ENCODE data around the gene FAM193A.
"Not testable (repeated sequence)": the region's sequence is repeated elsewhere in the genome, so short reads cannot be mapped to it uniquely, and the experiment has no call there.

FAM193A gene

DNA sequence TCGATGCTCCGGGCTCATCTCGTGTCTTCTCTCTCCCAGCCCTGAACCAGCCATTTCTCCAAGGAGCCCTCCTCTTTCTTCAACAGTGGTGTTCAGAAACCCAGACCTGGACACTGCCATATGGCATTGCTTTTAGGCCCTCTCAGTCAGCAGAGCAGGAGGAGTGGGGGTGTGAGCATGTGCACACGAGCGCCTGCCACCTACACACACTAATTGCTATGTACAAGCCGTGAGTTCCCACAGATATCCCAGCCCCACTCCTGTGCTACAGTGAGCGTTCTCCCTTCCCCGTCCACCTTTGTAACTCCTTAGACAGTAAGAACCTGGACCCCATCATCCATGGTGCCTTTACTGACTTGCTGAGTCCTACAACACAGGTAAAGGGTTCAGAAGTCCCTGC is 165.9 kb downstream of the FAM193A start:
- Mint-ChIP-seq H3K9me3 (no peaks in the 10 kb centered on the region), H3K4me1 (peaks cover 13% of the 10 kb centered on the region), H3K27ac (no peak overlapping the region), H3K36me3 (ENCODE audit: low read depth) (peaks cover 44% of the 10 kb centered on the region), H3K4me3 (no peak overlapping the region), H3K27me3 (no peaks in the 10 kb centered on the region)
- ATAC-seq (no peak), DNase-seq (no peak)

DNA sequence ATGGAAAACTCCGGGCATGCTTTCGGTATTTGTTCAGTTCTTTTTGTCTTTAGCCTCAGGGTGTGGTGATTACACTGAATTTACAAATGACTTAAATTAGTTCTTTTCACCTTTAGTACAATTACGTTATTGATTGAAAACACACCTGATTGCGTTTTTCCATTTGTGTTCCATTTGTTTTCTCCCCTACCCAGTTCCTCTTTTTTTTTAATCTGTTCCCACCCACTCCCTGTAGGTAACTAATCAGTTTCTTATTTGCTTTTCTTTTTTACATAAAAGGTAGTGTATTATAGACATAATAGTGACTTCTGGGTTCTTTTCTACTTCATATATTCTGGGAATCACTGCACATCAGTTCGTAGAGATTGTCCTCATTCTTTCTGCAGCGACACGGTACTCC is 166.3 kb downstream of the FAM193A start:
- Mint-ChIP-seq H3K27ac (no peak overlapping the region), H3K27me3 (no peaks in the 10 kb centered on the region), H3K4me1 (peaks cover 10% of the 10 kb centered on the region), H3K4me3 (no peak overlapping the region), H3K36me3 (ENCODE audit: low read depth) (peaks cover 44% of the 10 kb centered on the region), H3K9me3 (no peaks in the 10 kb centered on the region)
- DNase-seq: no peak
- no peak for ATAC-seq

DNA sequence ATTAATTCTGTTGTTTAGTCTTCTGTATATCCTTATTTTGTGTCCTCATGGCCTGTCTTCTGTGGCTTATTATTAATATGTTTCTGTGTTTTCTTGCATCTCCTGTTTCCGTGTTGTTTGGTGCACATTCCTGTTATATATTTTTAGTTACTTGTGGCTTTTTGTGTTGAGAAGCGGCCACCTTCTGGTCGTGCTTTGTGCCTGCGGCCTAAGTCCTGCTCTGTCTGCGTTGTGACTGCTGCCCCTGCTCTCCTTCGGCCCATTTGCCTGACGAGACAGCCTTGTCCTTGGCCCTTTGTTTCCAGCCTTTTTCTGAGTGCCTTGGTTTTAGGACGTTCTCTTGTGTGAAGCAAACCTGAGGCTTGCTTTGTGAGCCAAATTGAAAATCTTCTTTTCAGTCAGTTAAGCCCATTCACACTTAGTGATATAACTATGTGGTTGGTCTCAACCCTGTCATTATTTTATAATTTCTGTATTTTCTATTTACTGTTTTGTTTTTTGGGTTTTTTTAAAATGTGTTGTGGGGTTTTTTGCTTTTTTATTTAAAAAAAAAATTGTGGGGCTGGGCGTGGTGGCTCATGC is 175.9 kb downstream of the FAM193A start:
- peaks cover 29% of the 10 kb centered on the region for H3K36me3 Mint-ChIP-seq (ENCODE audit: low read depth)
- no peak overlapping the region for H3K4me3 Mint-ChIP-seq
- H3K27ac Mint-ChIP-seq: no peak overlapping the region
- ATAC-seq (no peak), DNase-seq (no peak)
- H3K4me1 Mint-ChIP-seq: peaks cover 29% of the 10 kb centered on the region
- no peaks in the 10 kb centered on the region for H3K27me3 Mint-ChIP-seq
- H3K9me3 Mint-ChIP-seq: no peaks in the 10 kb centered on the region

GRCh38 chr4:2713337-2713736 is 176.9 kb downstream of the FAM193A start:
- Mint-ChIP-seq H3K4me3 (no peak overlapping the region), H3K9me3 (no peaks in the 10 kb centered on the region), H3K4me1 (peaks cover 29% of the 10 kb centered on the region), H3K36me3 (ENCODE audit: low read depth) (peaks cover 31% of the 10 kb centered on the region), H3K27ac (peak overlapping the region; percentile 86), H3K27me3 (no peaks in the 10 kb centered on the region)
- DNase-seq: no peak
- ATAC-seq: no peak

GRCh38 chr4:2714061-2714770 is 177.8 kb downstream of the FAM193A start:
- no peaks in the 10 kb centered on the region for H3K27me3 Mint-ChIP-seq
- ATAC-seq (peak; percentile 80), DNase-seq (peak; percentile 26)
- peak overlapping the region; percentile 86 for H3K27ac Mint-ChIP-seq
- peaks cover 36% of the 10 kb centered on the region for H3K36me3 Mint-ChIP-seq (ENCODE audit: low read depth)
- H3K4me3 Mint-ChIP-seq: peak overlapping the region; percentile 7
- H3K9me3 Mint-ChIP-seq: no peaks in the 10 kb centered on the region
- peaks cover 29% of the 10 kb centered on the region for H3K4me1 Mint-ChIP-seq

DNA sequence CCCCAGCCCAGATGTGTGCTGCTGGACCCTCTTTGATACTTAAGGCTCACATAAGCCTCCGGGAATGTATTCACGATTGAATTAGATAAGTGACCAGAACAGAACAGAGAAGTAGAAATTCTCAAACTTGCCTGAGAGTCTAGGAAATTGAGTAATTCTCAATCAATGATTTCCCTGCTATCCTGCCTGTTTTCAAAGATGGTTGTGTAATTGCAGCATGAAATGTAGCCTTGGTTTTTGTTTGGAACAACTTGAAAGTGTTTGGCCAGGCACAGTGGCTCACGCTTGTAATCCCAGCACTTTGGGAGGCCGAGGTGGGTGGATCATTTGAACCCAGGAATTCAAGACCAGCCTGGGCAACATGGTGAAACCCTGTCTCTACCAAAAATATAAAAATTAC is 178.5 kb downstream of the FAM193A start:
- DNase-seq: no peak
- no peaks in the 10 kb centered on the region for H3K9me3 Mint-ChIP-seq
- ATAC-seq: no peak
- H3K27ac Mint-ChIP-seq: no peak overlapping the region
- no peak overlapping the region for H3K4me3 Mint-ChIP-seq
- H3K27me3 Mint-ChIP-seq: no peaks in the 10 kb centered on the region
- peaks cover 29% of the 10 kb centered on the region for H3K4me1 Mint-ChIP-seq
- H3K36me3 Mint-ChIP-seq (ENCODE audit: low read depth): peaks cover 36% of the 10 kb centered on the region

- no peak for DNase-seq
- no peaks in the 10 kb centered on the region for H3K27me3 Mint-ChIP-seq
- peaks cover 29% of the 10 kb centered on the region for H3K4me1 Mint-ChIP-seq
- no peak for ATAC-seq
- no peaks in the 10 kb centered on the region for H3K9me3 Mint-ChIP-seq
- no peak overlapping the region for H3K27ac Mint-ChIP-seq
- no peak overlapping the region for H3K4me3 Mint-ChIP-seq
- H3K36me3 Mint-ChIP-seq (ENCODE audit: low read depth): peaks cover 35% of the 10 kb centered on the region
Observed at GRCh38 chr4:2715426-2715825, 179.0 kb downstream of the FAM193A start.

- H3K27ac Mint-ChIP-seq: no peak overlapping the region
- H3K9me3 Mint-ChIP-seq: no peaks in the 10 kb centered on the region
- peaks cover 29% of the 10 kb centered on the region for H3K4me1 Mint-ChIP-seq
- DNase-seq: no peak
- no peak for ATAC-seq
- peaks cover 37% of the 10 kb centered on the region for H3K36me3 Mint-ChIP-seq (ENCODE audit: low read depth)
- no peaks in the 10 kb centered on the region for H3K27me3 Mint-ChIP-seq
- H3K4me3 Mint-ChIP-seq: no peak overlapping the region
Observed at GRCh38 chr4:2716236-2716635, 179.8 kb downstream of the FAM193A start.

GRCh38 chr4:2721586-2721985 is 185.1 kb downstream of the FAM193A start:
- Mint-ChIP-seq H3K4me3 (no peak overlapping the region), H3K4me1 (peaks cover 19% of the 10 kb centered on the region), H3K27me3 (no peaks in the 10 kb centered on the region), H3K36me3 (ENCODE audit: low read depth) (peaks cover 21% of the 10 kb centered on the region), H3K27ac (no peak overlapping the region), H3K9me3 (no peaks in the 10 kb centered on the region)
- ATAC-seq (no peak), DNase-seq (no peak)

- Mint-ChIP-seq H3K36me3 (ENCODE audit: low read depth) (peaks cover 21% of the 10 kb centered on the region), H3K4me3 (no peak overlapping the region), H3K9me3 (no peaks in the 10 kb centered on the region), H3K4me1 (peaks cover 19% of the 10 kb centered on the region), H3K27me3 (no peaks in the 10 kb centered on the region), H3K27ac (no peak overlapping the region)
- DNase-seq: no peak
- peak; percentile 49 for ATAC-seq
Observed at GRCh38 chr4:2722033-2722432, 185.6 kb downstream of the FAM193A start.

GRCh38 chr4:2723751-2724150 is 187.3 kb downstream of the FAM193A start:
- Mint-ChIP-seq H3K4me3 (no peak overlapping the region), H3K27ac (peak overlapping the region; percentile 82), H3K27me3 (no peaks in the 10 kb centered on the region), H3K36me3 (ENCODE audit: low read depth) (peaks cover 15% of the 10 kb centered on the region), H3K4me1 (peaks cover 19% of the 10 kb centered on the region), H3K9me3 (no peaks in the 10 kb centered on the region)
- ATAC-seq (no peak), DNase-seq (no peak)

DNA sequence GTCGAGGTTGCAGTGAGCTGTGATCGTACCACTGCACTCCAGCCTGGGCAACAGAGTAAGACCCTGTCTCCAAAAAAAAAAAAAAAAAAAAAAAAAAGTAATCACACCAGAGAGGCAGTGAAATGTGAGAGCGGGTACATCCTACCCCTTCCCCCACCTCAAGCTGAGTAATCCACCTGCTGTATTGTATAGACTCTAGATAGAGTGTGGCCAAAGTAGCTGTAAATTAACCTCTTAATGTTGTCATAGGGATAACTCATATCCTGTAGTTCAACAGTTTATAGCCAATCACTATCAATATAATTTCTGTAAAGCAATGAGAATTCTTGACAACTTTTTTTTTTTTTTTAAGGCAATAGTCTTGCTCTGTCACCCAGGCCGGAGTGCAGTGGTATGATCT is 188.9 kb downstream of the FAM193A start:
- H3K27ac Mint-ChIP-seq: no peak overlapping the region
- no peak for DNase-seq
- H3K4me3 Mint-ChIP-seq: no peak overlapping the region
- no peaks in the 10 kb centered on the region for H3K9me3 Mint-ChIP-seq
- H3K36me3 Mint-ChIP-seq (ENCODE audit: low read depth): peaks cover 14% of the 10 kb centered on the region
- no peak for ATAC-seq
- no peaks in the 10 kb centered on the region for H3K27me3 Mint-ChIP-seq
- H3K4me1 Mint-ChIP-seq: peaks cover 19% of the 10 kb centered on the region

GRCh38 chr4:2726881-2727280 is 190.4 kb downstream of the FAM193A start:
- H3K4me3 Mint-ChIP-seq, DNase-seq: not testable (repeated sequence)

GRCh38 chr4:2728221-2728620 is 191.8 kb downstream of the FAM193A start:
- H3K27ac Mint-ChIP-seq: no peak overlapping the region
- H3K4me3 Mint-ChIP-seq: no peak overlapping the region
- H3K9me3 Mint-ChIP-seq: no peaks in the 10 kb centered on the region
- no peak for ATAC-seq
- no peaks in the 10 kb centered on the region for H3K27me3 Mint-ChIP-seq
- H3K36me3 Mint-ChIP-seq (ENCODE audit: low read depth): peaks cover 21% of the 10 kb centered on the region
- no peak for DNase-seq
- H3K4me1 Mint-ChIP-seq: peaks cover 11% of the 10 kb centered on the region

More at GRCh38 chr4:2726881-2727280, 190.4 kb downstream of the FAM193A start:
- H3K9me3 Mint-ChIP-seq, H3K27ac Mint-ChIP-seq, ATAC-seq, H3K27me3 Mint-ChIP-seq: not testable (repeated sequence)
- Mint-ChIP-seq H3K4me1 (peaks cover 19% of the 10 kb centered on the region), H3K36me3 (ENCODE audit: low read depth) (peaks cover 11% of the 10 kb centered on the region)

- H3K36me3 Mint-ChIP-seq (ENCODE audit: low read depth): peaks cover 19% of the 10 kb centered on the region
- no peaks in the 10 kb centered on the region for H3K27me3 Mint-ChIP-seq
- H3K4me1 Mint-ChIP-seq: peaks cover 7% of the 10 kb centered on the region
- no peaks in the 10 kb centered on the region for H3K9me3 Mint-ChIP-seq
- H3K27ac Mint-ChIP-seq: no peak overlapping the region
- ATAC-seq (no peak), DNase-seq (no peak)
- no peak overlapping the region for H3K4me3 Mint-ChIP-seq
Observed at GRCh38 chr4:2728806-2729532, 192.5 kb downstream of the FAM193A start.
